Activated naive CD8-positive, alpha-beta T cell treated with anti-CD3 and anti-CD28 coated beads for 36 hours (primary cell): ENCODE measurements around the gene CLECL1. TPM values are rescaled to one million over a fixed set of nuclear protein-coding genes. Genes with fewer than 3 reads are reported as not detected.

Experiments used
- DNase-seq: peaks from one replicate; pipeline ENCODE4 v3.0.0; 2021
- H3K27ac Mint-ChIP-seq: one replicate; pipeline ENCODE4 v1.8.0; 2022; ENCODE audit warnings: mild to moderate bottlenecking, moderate library complexity, mixed read lengths
- H3K27me3 Mint-ChIP-seq: one replicate; pipeline ENCODE4 v1.8.0; 2022; ENCODE audit warnings: mild to moderate bottlenecking, mixed read lengths
- H3K36me3 Mint-ChIP-seq: one replicate; pipeline ENCODE4 v1.8.0; 2021; ENCODE audit warnings: mild to moderate bottlenecking, mixed read lengths
- H3K4me1 Mint-ChIP-seq: one replicate; pipeline ENCODE4 v1.8.0; 2021; ENCODE audit warnings: mixed read lengths
- H3K4me3 Mint-ChIP-seq: one replicate; pipeline ENCODE4 v1.8.0; 2022; ENCODE audit warnings: mild to moderate bottlenecking, moderate library complexity, mixed read lengths
- H3K9me3 Mint-ChIP-seq: one replicate; pipeline ENCODE4 v1.8.0; 2022; ENCODE audit warnings: mixed read lengths
- total RNA-seq, 2 experiments: library from RNA; stranded (reverse); gene quantifications; one replicate each; pipeline ENCODE4 v1.2.3, GENCODE V29; 2021

CLECL1 gene
- total RNA-seq, 2 experiments from 2014 or later = 6.4 to 7.0 TPM

DNA sequence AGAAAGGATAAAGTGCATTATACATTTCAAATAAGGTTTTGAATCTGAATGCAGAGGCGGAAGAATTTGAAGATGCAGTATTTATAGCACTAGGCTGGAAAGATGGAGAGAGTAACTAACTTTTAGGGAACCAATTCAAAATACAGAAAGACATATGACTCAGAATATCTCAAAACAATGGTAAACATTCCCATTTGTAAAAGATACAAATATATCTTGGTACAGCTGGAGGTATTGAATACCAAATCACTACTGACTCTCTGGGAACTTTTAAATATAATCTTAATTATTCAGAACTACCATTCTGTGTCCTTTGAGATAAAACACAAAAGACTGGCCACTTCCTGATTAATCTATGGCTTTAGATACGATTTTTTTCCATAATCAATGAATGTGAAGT, 22.7 kb upstream of the CLECL1 start:
- Mint-ChIP-seq H3K9me3 (no peaks in the 10 kb centered on the region), H3K4me3 (peak overlapping the region; percentile 99)

DNA sequence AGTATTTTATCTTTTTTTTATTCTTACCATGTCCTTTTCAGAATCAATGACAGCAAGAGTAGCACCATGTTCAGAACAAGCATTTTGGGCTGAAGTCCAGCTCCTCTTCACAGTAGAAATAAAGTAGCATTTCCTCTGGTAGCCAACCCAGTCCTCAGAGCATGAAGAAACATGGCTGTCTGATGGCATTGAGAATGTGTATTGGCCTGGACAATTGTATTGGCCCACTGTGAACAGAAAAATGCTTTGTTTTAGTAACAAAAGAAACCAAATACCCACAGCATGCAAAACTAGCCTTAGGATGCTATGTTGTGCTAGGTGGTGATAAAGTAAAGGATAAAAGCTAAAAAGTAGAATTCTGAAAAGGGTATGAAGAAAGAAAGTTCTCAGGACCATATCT, 22.1 kb upstream of the CLECL1 start:
- H3K4me1 Mint-ChIP-seq = peaks cover 53% of the 10 kb centered on the region
- H3K9me3 Mint-ChIP-seq = no peaks in the 10 kb centered on the region
- peak overlapping the region; percentile 93 for H3K27ac Mint-ChIP-seq
- no peak for DNase-seq
- no peaks in the 10 kb centered on the region for H3K27me3 Mint-ChIP-seq
- peak overlapping the region; percentile 99 for H3K4me3 Mint-ChIP-seq
- H3K36me3 Mint-ChIP-seq = peaks cover 77% of the 10 kb centered on the region

More for the DNA sequence above, 22.7 kb upstream of the CLECL1 start:
- Mint-ChIP-seq H3K27me3 (no peaks in the 10 kb centered on the region), H3K4me1 (peaks cover 48% of the 10 kb centered on the region), H3K36me3 (peaks cover 81% of the 10 kb centered on the region), H3K27ac (peak overlapping the region; percentile 93)
- DNase-seq = no peak

DNA sequence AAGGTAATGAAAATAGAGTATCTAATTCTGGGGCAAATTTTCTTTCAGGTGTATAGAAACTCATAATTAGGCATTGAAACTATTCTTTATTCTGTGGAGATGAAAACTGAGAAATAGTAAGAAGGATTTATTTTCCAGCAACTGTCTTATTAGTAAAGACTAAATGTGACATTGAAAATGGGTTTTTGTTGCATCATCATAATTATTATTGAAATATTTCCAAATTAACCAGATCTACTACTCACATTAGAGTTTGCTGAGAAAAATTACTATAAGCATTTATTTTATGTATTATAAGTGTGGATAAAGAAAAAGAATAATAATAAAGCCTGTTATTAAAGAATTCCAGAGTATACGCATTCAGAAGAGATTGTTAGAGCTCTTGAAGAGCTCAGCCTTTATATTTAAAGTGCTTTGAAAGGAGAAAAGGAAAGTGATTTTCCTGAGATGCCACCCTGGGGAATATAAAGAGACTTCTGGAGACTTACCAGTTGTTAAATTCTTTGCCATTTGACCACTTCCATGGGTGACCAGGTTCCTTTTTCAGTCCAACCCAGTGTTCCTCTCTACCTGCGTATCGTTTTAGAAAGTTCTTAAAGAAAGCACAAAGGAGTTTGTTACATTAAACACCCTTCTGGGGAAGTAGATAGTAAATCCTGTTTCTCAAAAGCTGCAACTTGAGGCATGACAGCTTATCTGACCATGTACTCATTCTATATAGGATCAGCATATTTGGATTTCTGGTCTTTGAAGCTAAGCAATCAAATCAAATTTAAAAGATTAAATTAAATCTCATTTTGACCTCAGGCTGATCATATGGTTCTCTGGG, 21.4 kb upstream of the CLECL1 start:
- DNase-seq = no peak
- Mint-ChIP-seq H3K9me3 (no peaks in the 10 kb centered on the region), H3K4me3 (peak overlapping the region; percentile 99), H3K36me3 (peaks cover 70% of the 10 kb centered on the region), H3K27ac (peak overlapping the region; percentile 93), H3K4me1 (peaks cover 54% of the 10 kb centered on the region), H3K27me3 (no peaks in the 10 kb centered on the region)

DNA sequence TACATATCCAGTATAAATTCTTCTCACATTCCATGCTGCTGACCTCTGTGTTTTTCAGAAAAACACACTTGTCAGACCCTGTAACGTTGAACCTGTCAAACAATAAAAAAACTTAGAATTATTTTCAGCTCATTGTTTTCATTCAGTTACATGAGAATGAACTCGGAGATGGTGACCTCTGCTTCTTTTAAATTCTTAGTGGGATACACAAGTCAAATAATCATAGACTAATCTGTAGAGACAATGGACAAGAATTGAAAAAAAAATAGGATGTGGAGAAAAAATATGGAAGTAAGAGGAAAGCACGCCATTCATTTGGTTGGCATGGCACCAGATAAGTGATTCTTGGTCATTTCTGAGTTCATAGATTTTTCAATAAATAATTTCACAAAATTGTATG, 20.6 kb upstream of the CLECL1 start:
- peak overlapping the region; percentile 91 for H3K27ac Mint-ChIP-seq
- H3K4me1 Mint-ChIP-seq = peaks cover 54% of the 10 kb centered on the region
- H3K9me3 Mint-ChIP-seq = no peaks in the 10 kb centered on the region
- no peak for DNase-seq
- H3K4me3 Mint-ChIP-seq = peak overlapping the region; percentile 83
- peaks cover 62% of the 10 kb centered on the region for H3K36me3 Mint-ChIP-seq
- H3K27me3 Mint-ChIP-seq = no peaks in the 10 kb centered on the region

DNA sequence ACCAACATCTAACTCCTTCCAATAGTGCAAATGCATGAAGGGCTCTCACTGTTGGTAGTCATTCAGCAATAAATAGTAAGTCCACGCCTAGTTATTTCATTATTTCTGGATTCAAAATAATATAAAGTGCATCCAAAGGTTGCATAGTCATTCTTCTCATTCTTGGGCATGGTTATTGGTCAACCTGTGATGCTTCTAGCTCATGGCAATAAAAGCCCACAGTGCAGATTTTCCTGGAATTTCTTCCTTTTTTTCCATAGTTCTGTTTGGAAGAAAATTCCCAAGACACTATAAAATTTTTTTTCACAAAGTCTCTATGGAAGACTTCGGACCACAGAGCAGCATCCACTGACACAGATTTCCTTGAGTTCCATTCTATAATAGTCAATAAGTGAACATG, 20.2 kb upstream of the CLECL1 start:
- Mint-ChIP-seq H3K36me3 (peaks cover 58% of the 10 kb centered on the region), H3K4me3 (peak overlapping the region; percentile 83), H3K27ac (peak overlapping the region; percentile 91), H3K4me1 (peaks cover 54% of the 10 kb centered on the region), H3K27me3 (no peaks in the 10 kb centered on the region), H3K9me3 (no peaks in the 10 kb centered on the region)
- DNase-seq = no peak

DNA sequence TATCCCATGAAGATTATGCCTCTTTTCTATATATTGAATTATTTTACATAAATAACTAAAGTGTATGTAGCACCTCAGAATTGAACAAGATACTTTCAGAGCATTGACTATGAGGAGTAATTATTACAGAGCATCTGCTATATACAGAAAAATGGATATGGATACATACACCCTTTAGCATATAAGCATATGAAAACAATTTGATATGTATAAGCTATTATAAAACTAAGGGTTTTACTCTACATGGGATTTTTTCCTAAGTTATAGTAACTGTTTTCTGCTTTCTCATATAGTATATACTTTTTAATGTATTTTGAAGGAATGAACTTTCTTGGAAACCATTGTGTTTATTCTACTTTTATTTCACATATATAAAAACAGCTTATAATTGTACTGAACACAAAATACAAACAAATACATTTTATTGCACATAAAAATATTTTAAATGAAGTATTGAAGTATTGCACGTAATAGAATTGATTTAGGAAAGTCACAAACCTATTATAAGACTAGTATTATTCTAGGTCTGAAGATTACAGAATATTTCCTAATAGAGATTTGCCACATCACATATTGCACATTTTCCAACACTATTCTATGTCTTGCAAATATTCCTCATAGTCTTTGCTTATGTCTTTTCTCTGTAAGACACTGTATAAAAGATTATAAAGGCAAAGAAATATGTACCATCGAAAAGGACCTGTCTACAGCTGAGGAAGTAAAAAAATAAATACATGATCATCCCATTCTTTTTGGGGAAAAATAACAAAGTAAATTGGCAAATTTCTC, 19.4 kb upstream of the CLECL1 start:
- DNase-seq = no peak
- peak overlapping the region; percentile 83 for H3K4me3 Mint-ChIP-seq
- H3K27me3 Mint-ChIP-seq = no peaks in the 10 kb centered on the region
- H3K27ac Mint-ChIP-seq = peak overlapping the region; percentile 91
- H3K9me3 Mint-ChIP-seq = no peaks in the 10 kb centered on the region
- H3K4me1 Mint-ChIP-seq = peaks cover 51% of the 10 kb centered on the region
- peaks cover 50% of the 10 kb centered on the region for H3K36me3 Mint-ChIP-seq

DNA sequence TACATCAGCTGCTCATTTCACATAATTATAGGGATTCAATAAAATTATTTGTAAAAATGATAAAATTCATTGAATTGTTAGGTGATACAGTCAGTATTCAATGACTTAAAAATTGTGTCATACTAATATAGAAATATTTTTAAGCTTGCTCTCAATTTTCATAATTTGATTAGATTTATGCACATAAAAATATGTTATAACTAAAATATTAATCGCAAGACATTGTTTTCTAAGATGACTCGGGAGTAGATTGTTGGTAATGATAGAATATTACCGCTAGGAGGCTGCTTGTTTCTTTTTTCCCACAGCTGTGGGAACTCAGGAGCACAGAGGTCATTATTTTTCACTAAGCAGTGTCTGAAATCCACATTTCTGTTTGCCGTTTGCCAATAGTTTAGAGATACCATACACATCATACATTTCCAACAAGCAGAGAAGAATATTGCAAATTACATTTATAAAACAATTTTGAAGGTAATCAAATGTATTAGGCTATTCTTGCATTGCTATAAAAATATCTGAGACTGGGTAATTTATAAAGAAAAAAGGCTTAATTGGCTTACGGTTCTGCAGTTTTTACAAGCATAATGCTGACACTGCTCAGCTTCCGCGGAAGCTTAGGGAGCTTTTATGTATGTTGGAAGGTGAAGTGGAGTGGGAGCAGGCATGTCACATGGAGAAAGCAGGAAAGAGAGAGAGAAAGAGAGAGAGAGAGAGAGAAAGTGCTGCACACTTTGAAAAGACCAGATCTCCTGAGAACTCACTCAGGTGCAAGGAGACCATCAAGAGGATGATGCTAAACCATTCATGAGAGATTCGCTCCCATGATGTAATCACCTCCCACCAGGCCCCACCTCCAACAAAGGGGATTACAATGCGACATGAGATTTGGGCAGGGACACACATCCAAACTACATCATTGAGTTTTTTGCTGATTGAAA, 18.6 kb upstream of the CLECL1 start:
- Mint-ChIP-seq H3K9me3 (no peaks in the 10 kb centered on the region), H3K27ac (peak overlapping the region; percentile 90), H3K27me3 (no peaks in the 10 kb centered on the region), H3K36me3 (peaks cover 42% of the 10 kb centered on the region), H3K4me3 (peak overlapping the region; percentile 80), H3K4me1 (peaks cover 49% of the 10 kb centered on the region)
- DNase-seq = peak; percentile 64

DNA sequence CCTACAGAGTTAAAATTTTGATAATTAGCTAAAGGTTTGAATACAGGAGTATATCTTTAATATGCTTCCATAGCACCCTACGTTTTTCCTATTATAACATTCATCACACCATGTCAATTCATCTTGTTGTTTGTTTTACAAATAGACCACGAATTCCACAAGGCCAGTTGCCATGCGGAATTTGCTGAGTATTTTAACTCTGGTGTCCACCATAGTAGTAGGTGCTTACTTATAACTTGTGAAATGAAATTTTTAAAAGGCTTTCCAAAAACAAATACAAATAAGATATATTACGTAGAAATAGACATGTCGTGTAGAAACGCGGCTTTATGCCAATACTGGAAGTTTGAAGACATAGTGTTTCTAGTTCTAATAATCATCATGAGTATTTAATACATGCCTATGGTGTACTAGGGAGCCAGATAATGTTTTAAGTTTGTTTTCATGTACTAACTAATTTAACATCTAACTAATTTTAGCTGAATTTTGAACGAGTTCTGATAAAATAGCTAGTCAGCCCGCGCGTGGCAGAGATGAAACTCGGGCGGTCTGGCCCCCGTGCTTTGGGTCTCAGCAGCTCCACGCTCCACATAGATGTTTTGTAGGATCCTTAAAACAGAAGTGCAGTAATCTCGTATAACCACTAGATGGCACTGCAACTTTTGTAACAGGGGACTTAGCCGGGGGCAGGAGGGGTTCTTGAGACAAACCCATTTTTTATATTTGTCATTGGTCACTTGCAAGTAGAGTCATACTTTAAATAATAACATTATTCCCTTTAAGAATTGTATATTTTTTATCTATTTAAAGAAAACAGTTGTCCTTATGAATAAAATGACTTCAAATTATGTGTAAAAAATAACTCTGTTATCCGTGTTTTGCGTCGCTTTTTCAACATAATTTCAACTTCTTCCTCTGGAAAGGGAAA, 17.6 kb upstream of the CLECL1 start:
- H3K9me3 Mint-ChIP-seq = no peaks in the 10 kb centered on the region
- peak overlapping the region; percentile 62 for H3K27ac Mint-ChIP-seq
- H3K36me3 Mint-ChIP-seq = peaks cover 35% of the 10 kb centered on the region
- H3K4me3 Mint-ChIP-seq = peak overlapping the region; percentile 50
- H3K27me3 Mint-ChIP-seq = no peaks in the 10 kb centered on the region
- no peak for DNase-seq
- peaks cover 44% of the 10 kb centered on the region for H3K4me1 Mint-ChIP-seq

DNA sequence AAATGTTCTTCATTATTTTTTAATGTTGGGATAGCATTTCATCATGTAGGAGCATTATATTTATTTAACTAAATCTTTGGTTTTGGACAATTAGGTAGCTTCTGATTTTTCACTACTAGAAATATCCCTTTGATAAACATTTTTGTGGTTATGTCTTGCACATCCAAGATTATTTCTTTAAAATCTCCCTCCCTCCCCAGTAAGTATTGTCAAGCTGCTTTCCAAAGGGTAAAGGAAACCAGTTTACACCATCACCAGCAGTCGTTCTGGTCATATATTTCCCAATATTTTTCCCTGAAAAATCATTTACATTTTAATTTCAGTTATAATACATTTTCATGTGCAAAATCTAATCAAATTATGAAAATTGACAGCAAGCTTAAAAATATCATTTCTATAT, 16.7 kb upstream of the CLECL1 start:
- H3K36me3 Mint-ChIP-seq = peaks cover 26% of the 10 kb centered on the region
- no peak overlapping the region for H3K4me3 Mint-ChIP-seq
- no peak for DNase-seq
- H3K27me3 Mint-ChIP-seq = no peaks in the 10 kb centered on the region
- no peak overlapping the region for H3K27ac Mint-ChIP-seq
- H3K9me3 Mint-ChIP-seq = no peaks in the 10 kb centered on the region
- H3K4me1 Mint-ChIP-seq = peaks cover 43% of the 10 kb centered on the region

DNA sequence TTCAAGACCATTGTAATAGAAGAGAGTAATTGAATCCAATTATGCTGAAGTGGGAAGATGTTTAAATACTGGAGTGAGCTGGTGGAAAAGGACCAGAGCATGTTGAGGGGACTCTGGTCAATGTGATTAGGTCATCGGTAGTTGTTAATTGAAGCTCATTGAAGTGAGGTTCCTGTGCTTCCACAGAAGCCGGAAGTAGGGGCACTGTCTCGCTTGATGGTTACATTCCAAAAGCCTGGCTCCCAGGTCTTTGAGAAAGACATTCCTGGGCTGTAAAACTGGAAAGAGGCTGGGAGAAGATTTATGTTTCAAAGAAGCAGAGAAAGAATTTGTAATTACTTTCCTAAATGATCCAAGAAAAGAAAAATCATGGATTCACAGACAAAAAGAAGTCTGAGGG, 12.3 kb upstream of the CLECL1 start:
- DNase-seq = no peak
- no peak overlapping the region for H3K27ac Mint-ChIP-seq
- peaks cover 4% of the 10 kb centered on the region for H3K36me3 Mint-ChIP-seq
- H3K9me3 Mint-ChIP-seq = peaks cover 3% of the 10 kb centered on the region
- H3K4me3 Mint-ChIP-seq = no peak overlapping the region
- peaks cover 37% of the 10 kb centered on the region for H3K4me1 Mint-ChIP-seq
- H3K27me3 Mint-ChIP-seq = no peaks in the 10 kb centered on the region

DNA sequence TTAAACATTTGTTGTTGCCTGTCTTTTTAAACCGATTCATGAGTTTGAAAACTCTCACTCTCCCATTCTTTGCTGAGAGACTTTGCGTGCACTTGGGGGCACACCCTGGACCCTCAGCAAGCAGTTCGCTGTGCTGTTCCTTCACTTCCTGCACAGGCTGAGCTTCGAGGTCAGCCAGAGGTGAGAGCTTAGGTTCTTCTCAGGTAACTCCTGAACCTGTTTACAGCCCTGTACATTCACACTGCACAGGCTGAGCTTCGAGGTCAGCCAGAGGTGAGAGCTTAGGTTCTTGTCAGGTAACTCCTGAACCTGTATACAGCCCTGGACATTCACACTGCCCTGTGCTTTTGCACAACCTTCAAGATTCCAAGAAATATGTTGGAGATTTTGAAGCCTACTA, 9.8 kb upstream of the CLECL1 start:
- no peak for DNase-seq
- Mint-ChIP-seq H3K4me1 (peaks cover 50% of the 10 kb centered on the region), H3K36me3 (peaks cover 16% of the 10 kb centered on the region), H3K27me3 (no peaks in the 10 kb centered on the region), H3K27ac (peak overlapping the region; percentile 85), H3K9me3 (peaks cover 10% of the 10 kb centered on the region), H3K4me3 (peak overlapping the region; percentile 67)

DNA sequence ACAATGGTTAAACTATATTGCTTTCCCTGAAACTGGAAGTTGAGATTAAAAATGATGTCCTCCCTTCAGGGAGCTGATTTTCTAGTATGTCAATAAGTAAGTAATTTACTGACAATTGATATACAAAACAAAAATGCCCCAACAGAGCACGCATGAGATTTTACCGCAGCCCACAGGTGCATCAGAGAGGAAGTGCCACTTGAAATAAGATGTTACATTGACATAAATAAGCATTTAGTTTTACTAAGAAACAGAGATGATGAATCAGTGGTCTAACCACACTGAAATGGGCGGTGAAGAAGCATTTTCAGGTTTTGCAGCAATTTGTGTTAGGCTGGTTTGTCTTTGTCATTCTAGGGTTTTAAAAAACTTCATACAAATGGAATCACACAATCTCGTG, 8.8 kb upstream of the CLECL1 start:
- Mint-ChIP-seq H3K27me3 (no peaks in the 10 kb centered on the region), H3K36me3 (peaks cover 16% of the 10 kb centered on the region), H3K4me3 (peak overlapping the region; percentile 70), H3K9me3 (peaks cover 10% of the 10 kb centered on the region), H3K4me1 (peaks cover 57% of the 10 kb centered on the region), H3K27ac (peak overlapping the region; percentile 85)
- peak; percentile 73 for DNase-seq

DNA sequence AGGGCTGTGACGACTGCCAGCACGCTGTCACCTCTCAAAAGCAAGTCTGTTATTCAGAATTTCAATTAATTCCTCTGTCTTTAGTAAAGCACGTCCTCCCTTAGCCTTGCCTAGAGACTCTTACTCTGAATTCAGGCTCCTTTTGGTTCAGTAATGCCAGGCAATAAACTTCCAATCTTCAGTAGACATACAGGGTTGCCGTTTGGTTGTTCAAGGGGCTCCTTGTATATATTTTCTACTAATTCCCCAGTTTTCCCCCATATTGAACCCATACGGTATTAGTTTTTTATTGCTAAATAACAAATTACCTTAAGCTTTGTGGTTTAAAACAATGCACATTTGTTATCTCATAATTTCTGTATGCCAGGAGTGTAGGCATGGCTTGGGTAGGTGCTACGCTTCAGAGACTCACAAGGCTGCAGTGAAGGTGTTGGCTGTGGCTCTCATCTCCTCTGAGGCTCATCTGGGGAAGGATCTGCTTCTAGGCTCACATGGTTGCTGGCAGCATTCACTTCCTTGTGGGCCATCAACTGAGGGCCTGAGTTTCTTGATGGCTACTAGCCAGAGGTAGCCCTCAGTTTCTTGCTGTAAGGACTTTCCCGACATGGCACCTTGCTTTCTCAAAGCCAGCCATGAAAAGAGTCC, 7.3 kb upstream of the CLECL1 start:
- H3K4me3 Mint-ChIP-seq = peak overlapping the region; percentile 51
- DNase-seq = no peak
- H3K27ac Mint-ChIP-seq = peak overlapping the region; percentile 55
- H3K4me1 Mint-ChIP-seq = peaks cover 63% of the 10 kb centered on the region
- peaks cover 14% of the 10 kb centered on the region for H3K9me3 Mint-ChIP-seq
- no peaks in the 10 kb centered on the region for H3K27me3 Mint-ChIP-seq
- peaks cover 16% of the 10 kb centered on the region for H3K36me3 Mint-ChIP-seq
